ENCODE data around the gene RIMS3.

RIMS3 gene

GRCh38 chr1:40657046-40657445, 8.4 kb downstream of the RIMS3 start:
- TF ChIP-seq CTCF (IDR thresholded peaks at IDR 0.05; ENCODE audit: low read depth, low read length) = no peak
- H3K4me3 ChIP-seq (ENCODE audit: low read depth, low read length) = no peak overlapping the region
- H3K27me3 ChIP-seq (ENCODE audit: insufficient read depth, low read depth, severe bottlenecking) = no peaks in the 10 kb centered on the region
- H3K9me3 ChIP-seq (ENCODE audit: severe bottlenecking) = no peaks in the 10 kb centered on the region
- H3K36me3 ChIP-seq = no peaks in the 10 kb centered on the region
- H3K27ac ChIP-seq = no peak overlapping the region
- DNase-seq = no peak

GRCh38 chr1:40653851-40654537, 11.5 kb downstream of the RIMS3 start:
- peak overlapping the region; percentile 52 for H3K27ac ChIP-seq
- DNase-seq = no peak
- H3K9me3 ChIP-seq (ENCODE audit: severe bottlenecking) = no peaks in the 10 kb centered on the region
- H3K4me3 ChIP-seq (ENCODE audit: low read depth, low read length) = no peak overlapping the region
- TF ChIP-seq CTCF (IDR thresholded peaks at IDR 0.05; ENCODE audit: low read depth, low read length) = no peak
- H3K27me3 ChIP-seq (ENCODE audit: insufficient read depth, low read depth, severe bottlenecking) = no peaks in the 10 kb centered on the region
- no peaks in the 10 kb centered on the region for H3K36me3 ChIP-seq

GRCh38 chr1:40652979-40653378, 12.5 kb downstream of the RIMS3 start:
- Histone ChIP-seq H3K36me3 (no peaks in the 10 kb centered on the region), H3K4me3 (ENCODE audit: low read depth, low read length) (no peak overlapping the region), H3K27me3 (ENCODE audit: insufficient read depth, low read depth, severe bottlenecking) (no peaks in the 10 kb centered on the region), H3K27ac (peak overlapping the region; percentile 35; the same call in 1 of the 2 replicates), H3K9me3 (ENCODE audit: severe bottlenecking) (no peaks in the 10 kb centered on the region)
- DNase-seq = no peak
- no peak for TF ChIP-seq CTCF (IDR thresholded peaks at IDR 0.05; ENCODE audit: low read depth, low read length)

GRCh38 chr1:40652468-40652867, 13.0 kb downstream of the RIMS3 start:
- DNase-seq = peak; percentile 36
- no peak for TF ChIP-seq CTCF (IDR thresholded peaks at IDR 0.05; ENCODE audit: low read depth, low read length)
- Histone ChIP-seq H3K9me3 (ENCODE audit: severe bottlenecking) (no peaks in the 10 kb centered on the region), H3K4me3 (ENCODE audit: low read depth, low read length) (no peak overlapping the region), H3K27ac (peak overlapping the region; percentile 35; the same call in 1 of the 2 replicates), H3K36me3 (no peaks in the 10 kb centered on the region), H3K27me3 (ENCODE audit: insufficient read depth, low read depth, severe bottlenecking) (no peaks in the 10 kb centered on the region)

- no peaks in the 10 kb centered on the region for H3K27me3 ChIP-seq (ENCODE audit: insufficient read depth, low read depth, severe bottlenecking)
- H3K4me3 ChIP-seq (ENCODE audit: low read depth, low read length) = no peak overlapping the region
- H3K9me3 ChIP-seq (ENCODE audit: severe bottlenecking) = no peaks in the 10 kb centered on the region
- no peaks in the 10 kb centered on the region for H3K36me3 ChIP-seq
- no peak for TF ChIP-seq CTCF (IDR thresholded peaks at IDR 0.05; ENCODE audit: low read depth, low read length)
- peak; percentile 41 for DNase-seq
- H3K27ac ChIP-seq = peak overlapping the region; percentile 27
Measured at GRCh38 chr1:40651138-40651857, 14.2 kb downstream of the RIMS3 start.
